Activated naive CD8-positive, alpha-beta T cell treated with anti-CD3 and anti-CD28 coated beads, Interleukin-2, amount 50 U/mL, for 16 hours (primary cell): ENCODE results near the gene SIL1.
"Not testable (repeated sequence)": the region's sequence is repeated elsewhere in the genome, so short reads cannot be mapped to it uniquely, and the experiment has no call there.

Experiments
- DNase-seq: peaks from one replicate; pipeline ENCODE4 v3.0.0-alpha.2; 2020; ENCODE audit warnings: low read depth, low spot score

SIL1 gene

GRCh38 chr5:139075066-139076050 lies 122.8 kb downstream of the SIL1 start:
- DNase-seq, result no peak

- DNase-seq, result not testable (repeated sequence)
These were observed 124.2 kb downstream of the SIL1 start for GRCh38 chr5:139073956-139074355.

- DNase-seq, result no peak
These were observed 129.5 kb downstream of the SIL1 start for GRCh38 chr5:139068494-139069151.

GRCh38 chr5:139068060-139068459 lies 130.1 kb downstream of the SIL1 start:
- no peak for DNase-seq

DNA sequence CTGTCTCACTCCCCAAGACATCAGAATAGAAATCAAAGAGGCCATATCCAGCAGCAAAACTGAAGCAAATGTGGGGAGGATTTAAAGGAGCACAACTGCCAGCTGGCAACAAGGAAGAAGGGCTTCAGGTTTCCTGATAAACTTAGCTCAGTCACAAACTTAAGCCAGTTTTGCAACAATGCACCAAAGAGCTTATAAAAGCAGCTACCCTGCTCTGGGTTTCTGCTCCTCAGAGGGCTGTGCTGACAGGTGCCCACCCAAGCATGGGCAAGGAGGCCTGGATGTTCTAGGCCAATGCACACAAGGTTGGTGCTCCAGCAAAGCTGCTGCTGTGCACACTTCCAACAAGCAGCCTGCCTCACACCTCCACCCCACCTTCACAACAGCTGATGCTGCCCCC lies 132.9 kb downstream of the SIL1 start:
- DNase-seq, result no peak

GRCh38 chr5:139064613-139065012 lies 133.6 kb downstream of the SIL1 start:
- no peak for DNase-seq

DNA sequence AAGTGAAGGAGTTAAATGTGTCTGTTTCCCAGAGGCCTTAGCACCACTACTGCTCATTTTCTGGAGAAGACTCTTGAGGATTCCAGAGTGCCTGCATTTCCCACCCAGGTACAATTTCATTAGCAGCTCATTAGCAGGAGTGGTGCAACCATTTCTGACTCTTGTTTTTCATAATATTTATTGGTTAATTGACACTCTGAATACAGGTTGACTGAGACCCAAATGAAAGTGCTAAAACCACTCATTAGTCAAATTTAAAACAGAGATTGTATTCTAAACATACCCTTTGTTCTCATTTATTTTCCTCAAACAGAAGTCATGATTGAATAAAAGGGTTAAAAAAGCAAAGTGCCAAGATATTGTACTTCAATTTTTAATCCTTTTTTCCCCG lies 134.5 kb downstream of the SIL1 start:
- DNase-seq, result no peak

DNA sequence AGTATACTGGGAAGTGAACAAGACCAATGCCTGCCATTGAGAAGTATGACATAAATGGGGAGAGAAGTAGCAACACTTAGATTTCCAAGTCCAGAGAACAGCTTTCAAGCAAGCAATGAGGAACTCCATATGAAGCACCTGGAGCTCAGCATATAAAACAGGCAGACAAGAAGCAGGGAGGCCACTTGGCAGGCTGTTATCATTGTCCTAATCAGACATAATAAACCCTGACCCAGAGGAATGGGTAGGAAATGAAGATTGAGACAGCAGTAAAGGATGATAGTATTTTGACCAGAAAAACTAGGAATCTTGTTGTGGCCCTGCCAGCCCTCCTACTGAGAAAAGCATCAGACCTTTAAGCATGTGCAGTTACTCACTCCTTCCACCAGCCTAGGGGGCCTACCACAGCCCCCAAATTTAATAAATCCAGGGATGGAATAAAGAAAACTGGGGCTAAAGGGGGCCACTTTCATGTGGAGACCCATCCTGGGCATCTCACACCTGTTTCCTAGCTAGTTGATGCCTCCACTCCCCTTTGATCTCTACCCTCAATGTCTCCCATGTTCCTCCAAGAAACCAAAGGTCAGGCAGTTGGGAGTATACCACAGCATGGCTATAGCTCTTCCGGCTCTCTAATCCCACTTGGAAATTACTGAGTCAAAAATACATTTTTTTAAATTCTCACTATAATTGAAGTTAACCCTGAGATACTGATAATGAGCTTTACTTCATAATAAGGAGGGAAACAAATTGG lies 135.1 kb downstream of the SIL1 start:
- no peak for DNase-seq

DNA sequence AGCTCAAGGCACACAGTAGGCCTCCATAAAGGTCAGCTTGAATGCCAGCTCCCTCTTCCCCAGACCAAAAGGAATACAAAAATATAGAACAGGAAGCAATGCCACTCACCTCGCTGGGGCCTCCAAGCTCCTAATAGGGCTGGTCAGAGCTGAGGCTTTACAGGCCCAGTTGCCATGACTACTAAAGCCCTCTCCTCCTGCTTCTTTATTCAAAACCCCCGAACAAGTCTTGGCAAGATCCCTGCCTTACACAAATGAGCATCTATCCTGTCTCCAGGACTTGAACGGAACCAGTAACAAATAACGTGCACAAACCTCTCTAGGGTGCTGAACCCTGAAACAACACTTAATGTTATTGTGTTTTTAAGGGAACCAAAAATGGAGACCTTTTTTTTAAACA lies 136.3 kb downstream of the SIL1 start:
- no peak for DNase-seq

- no peak for DNase-seq
These were observed 136.9 kb downstream of the SIL1 start for GRCh38 chr5:139061274-139061673.

DNA sequence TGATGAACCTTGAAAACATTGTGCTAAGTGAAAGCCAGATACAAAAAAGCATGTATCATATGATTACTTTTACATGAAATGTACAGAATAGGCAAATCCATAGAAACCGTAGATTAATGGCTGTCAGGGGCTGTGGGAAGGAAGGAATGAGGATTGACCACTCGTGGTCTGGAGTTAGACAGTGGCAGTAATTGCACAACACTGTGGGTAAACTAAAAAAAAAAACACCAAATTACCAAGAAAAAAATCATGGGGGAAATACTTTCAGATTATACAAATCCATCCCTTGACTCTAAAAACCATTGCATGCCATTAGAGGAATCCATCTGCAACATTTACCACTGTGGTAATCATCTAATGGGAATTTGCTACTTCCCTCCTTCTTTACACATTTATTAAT lies 140.0 kb downstream of the SIL1 start:
- DNase-seq, result no peak

- not testable (repeated sequence) for DNase-seq
These were observed 140.9 kb downstream of the SIL1 start for GRCh38 chr5:139057045-139057939.

DNA sequence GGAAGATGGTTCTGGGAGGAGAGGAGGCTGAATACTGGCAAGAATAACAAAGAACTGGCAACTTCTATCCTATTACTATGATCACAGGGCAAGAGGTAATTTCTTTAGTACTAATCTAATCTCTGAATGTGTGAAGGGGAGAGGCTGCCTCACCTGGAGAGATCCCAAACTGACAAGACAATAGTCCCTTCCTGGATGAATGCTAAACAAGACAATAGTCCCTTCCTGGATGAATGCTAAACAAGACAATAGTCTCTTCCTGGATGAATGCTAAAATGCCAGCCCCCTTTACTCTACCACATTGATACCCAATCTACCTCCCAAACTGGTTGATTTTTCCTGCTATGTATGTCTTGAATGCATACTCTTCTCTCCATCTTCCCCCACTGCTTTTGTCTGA lies 145.2 kb downstream of the SIL1 start:
- no peak for DNase-seq

GRCh38 chr5:139051392-139051791 lies 146.8 kb downstream of the SIL1 start:
- no peak for DNase-seq

- DNase-seq, result no peak
These were observed 147.7 kb downstream of the SIL1 start for GRCh38 chr5:139050432-139050831.

DNA sequence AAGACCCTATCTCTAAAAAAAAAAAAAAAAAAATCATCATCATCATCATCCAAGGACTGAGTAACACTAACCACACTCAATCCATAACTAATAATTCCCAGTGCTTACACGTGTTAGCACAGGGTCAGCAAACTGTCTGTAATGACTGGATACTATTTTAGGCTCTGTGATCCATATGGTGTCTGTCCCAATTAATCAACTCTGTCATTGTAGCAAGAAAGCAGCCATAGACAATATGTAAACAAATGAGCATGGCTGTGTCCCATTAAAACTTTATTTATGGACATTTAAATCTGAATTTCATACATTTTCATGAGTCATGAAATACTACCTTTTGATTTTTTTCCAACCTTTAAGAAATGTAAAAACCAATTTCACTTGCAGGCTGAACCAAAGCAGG lies 148.4 kb downstream of the SIL1 start:
- DNase-seq, result no peak

GRCh38 chr5:139046551-139046950 lies 151.6 kb downstream of the SIL1 start:
- no peak for DNase-seq

GRCh38 chr5:139043157-139043905 lies 154.8 kb downstream of the SIL1 start:
- no peak for DNase-seq

DNA sequence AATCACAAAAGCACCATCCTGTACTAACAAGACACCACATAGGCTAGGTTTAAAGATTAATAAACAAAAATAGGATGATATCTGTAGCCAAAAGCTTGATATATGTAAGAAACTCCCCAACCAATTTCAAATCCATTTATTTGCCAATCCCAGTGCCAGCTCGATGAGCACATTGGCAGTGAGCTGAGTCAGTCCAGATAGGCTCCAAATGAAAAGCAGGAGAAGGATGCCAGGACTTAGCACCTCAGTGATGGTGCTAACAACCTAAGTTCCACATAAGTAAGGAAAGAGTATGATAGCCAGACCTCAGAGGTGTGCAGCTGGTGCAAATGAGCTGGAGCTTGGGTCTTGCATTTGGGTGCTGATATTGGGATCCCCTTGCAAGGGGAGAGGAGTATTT lies 158.1 kb downstream of the SIL1 start:
- DNase-seq, result no peak

- DNase-seq, result no peak
These were observed 159.4 kb downstream of the SIL1 start for GRCh38 chr5:139038613-139039305.
